GM12878 (cell line): Measurements from ENCODE around the gene POLR3G.

ENCODE experiments used
- BHLHE40 ChIP-seq, 2 experiments: fragments of 450-650 bp in 1 of 2; IDR thresholded peaks; 2 replicates each; pipeline ENCODE4 v1.6.1; 2011 to 2017; ENCODE audit warnings: low read depth in 2 of 2, borderline replicate concordance in 1 of 2, improper control_type of control experiment in 1 of 2, low read length in 1 of 2, mild to moderate bottlenecking in 1 of 2
- CTCF ChIP-seq, 3 experiments: IDR thresholded peaks in 2 of 3; conservative IDR thresholded peaks in 1 of 3; 2 replicates each; pipeline ENCODE4 v1.5.1; 2011; ENCODE audit warnings: low read depth in 3 of 3, low read length in 3 of 3, mild to moderate bottlenecking in 3 of 3, control low read depth in 2 of 3, moderate library complexity in 2 of 3, inconsistent platforms in 1 of 3, mixed read lengths in 1 of 3; ENCODE audit not compliant: control insufficient read depth in 2 of 3, insufficient read depth in 1 of 3; ENCODE audit errors: extremely low read depth in 1 of 3
- CUX1 ChIP-seq: IDR thresholded peaks from 2 replicates; pipeline ENCODE4 v1.6.1; 2012; ENCODE audit warnings: improper control_type of control experiment, low read depth, low read length; ENCODE audit not compliant: insufficient replicate concordance
- E2F8 ChIP-seq: fragments of 450-650 bp; IDR thresholded peaks from 2 replicates; pipeline ENCODE4 v1.6.1; 2018; ENCODE audit warnings: mild to moderate bottlenecking, low read depth, moderate library complexity; ENCODE audit not compliant: partially characterized antibody
- FOXK2 ChIP-seq: fragments of 450-650 bp; IDR thresholded peaks from 2 replicates; pipeline ENCODE4 v1.6.1; 2017; ENCODE audit warnings: mild to moderate bottlenecking, moderate library complexity
- NBN ChIP-seq: fragments of 450-650 bp; IDR thresholded peaks from 2 replicates; pipeline ENCODE4 v1.6.1; 2016
- TCF12 ChIP-seq: IDR thresholded peaks from 2 replicates; pipeline ENCODE4 v1.6.1; 2011; ENCODE audit warnings: low read depth, mild to moderate bottlenecking, low read length
- USF2 ChIP-seq: IDR thresholded peaks from 2 replicates; pipeline ENCODE4 v1.6.1; 2011; ENCODE audit warnings: low read depth, low read length, improper control_type of control experiment, borderline replicate concordance
- YBX1 ChIP-seq: fragments of 450-650 bp; IDR thresholded peaks from 2 replicates; pipeline ENCODE4 v1.6.1; 2016; ENCODE audit warnings: antibody characterized with exemption
- ZZZ3 ChIP-seq: IDR thresholded peaks from 2 replicates; pipeline ENCODE4 v1.6.1; 2011; ENCODE audit warnings: low read depth; ENCODE audit not compliant: control insufficient read depth, insufficient read length

DNA sequence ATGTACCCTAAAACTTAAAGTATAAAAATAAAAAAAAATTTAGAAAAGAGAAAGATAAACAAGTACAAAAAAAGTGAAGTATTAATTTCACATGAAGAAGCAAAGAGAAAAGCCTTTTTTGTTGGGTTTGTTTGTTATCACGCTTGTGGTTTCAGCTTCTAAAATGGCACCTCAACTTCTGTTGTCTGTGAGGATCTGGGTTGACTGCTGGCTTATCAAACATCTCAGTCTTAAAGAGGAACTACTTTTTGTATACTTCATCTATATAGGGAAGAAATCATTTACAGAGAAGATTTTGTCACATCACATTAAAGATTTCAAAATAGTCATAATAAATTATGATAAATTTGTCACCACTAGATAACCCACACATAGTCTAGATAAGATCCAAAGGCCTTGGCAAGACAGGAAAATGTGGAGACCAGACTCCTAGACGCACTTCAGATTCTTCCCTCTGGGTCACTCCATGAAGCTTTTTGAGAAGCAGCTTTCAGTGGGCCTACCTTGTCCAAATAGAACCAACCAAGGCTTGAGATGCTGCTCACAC is 75.1 kb downstream of the POLR3G start:
- TF ChIP-seq CUX1 (no peak), CTCF (IDR thresholded peaks at IDR 0.05 in 2 of 3, conservative IDR thresholded peaks at IDR 0.05 in 1 of 3; ENCODE audit: control insufficient read depth in 2 of 3, extremely low read depth in 1 of 3, insufficient read depth in 1 of 3, low read depth in 3 of 3, low read length in 3 of 3) (no peak), YBX1 (no peak), ZZZ3 (no peak), BHLHE40 (IDR thresholded peaks at IDR 0.05; ENCODE audit: borderline replicate concordance in 1 of 2, low read depth in 2 of 2, low read length in 1 of 2) (no peak), FOXK2 (no peak), USF2 (no peak), TCF12 (no peak), E2F8 (no peak), NBN (no peak)
